ENCODE measurements around the gene ITM2A. TPM values are rescaled to one million over a fixed set of nuclear protein-coding genes. Genes with fewer than 3 reads are reported as not detected.
A peak's percentile ranks its signal among the peaks of the same experiment; 100 is the strongest.

ITM2A gene
- total RNA-seq = 10 to 100 TPM; 16.0 to 35.7 (median 28.2) TPM
- polyA plus RNA-seq = 10 to 100 TPM; 12.6 to 22.6 (median 17.2) TPM
- long read RNA-seq, donor 1, transcript ITM2A-201 (6 exons, 1,641 nt) = major isoform, 6 of 23 reads
- long read RNA-seq, donor 1, partial matches to known transcripts = 15 of 23 reads
- long read RNA-seq, donor 1, other reads (novel, unspliced or antisense) = 0 of 23 reads
- long read RNA-seq, donor 2, transcript ITM2A-201 (6 exons, 1,641 nt) = major isoform, 20 of 40 reads
- long read RNA-seq, donor 2, partial matches to known transcripts = 20 of 40 reads
- long read RNA-seq, donor 2, other reads (novel, unspliced or antisense) = 0 of 40 reads

- no peaks in the 10 kb centered on the region for H3K36me3 ChIP-seq
- peak; percentile 37 to 72 (median 49) for TF ChIP-seq POLR2AphosphoS5 (IDR thresholded peaks at IDR 0.05)
- no peak for TF ChIP-seq POLR2A (IDR thresholded peaks at IDR 0.05)
- peaks cover 0 to 7% (median 0%) of the 10 kb centered on the region in 7 donors for H3K27me3 ChIP-seq (replicated peaks in 1 of 7)
- peak; percentile 87 for DNase-seq
- 0 to 25% (median 1%) methylated on average over 19 to 38 of the region's 38 CpGs for WGBS, 5 donors
- H3K4me3 ChIP-seq = peak within 1 kb of the TSS; percentile 20 to 76 (median 40)
- intact Hi-C loops (cut with DNase I; ENCODE audit: low total_unique reads) = no loop called here
- peak within 1 kb of the TSS; percentile 38 to 84 (median 62) for H3K27ac ChIP-seq
- no peaks in the 10 kb centered on the region for H3K9me3 ChIP-seq
- H3K4me1 ChIP-seq = peaks cover 0 to 7% (median 0%) of the 10 kb centered on the region in 6 donors
Measured at GRCh38 chrX:79366873-79367749, at the start of gene ITM2A. ITM2A (minus strand) TSS chrX:79367334; CDS start chrX:79367215, 119 bp downstream.

GRCh38 chrX:79415056-79415455 is 47.9 kb upstream of the ITM2A start:
- Histone ChIP-seq H3K4me1 (no peaks in the 10 kb centered on the region), H3K36me3 (no peaks in the 10 kb centered on the region), H3K9me3 (no peaks in the 10 kb centered on the region), H3K27ac (no peak overlapping the region), H3K4me3 (no peak overlapping the region), H3K27me3 (replicated peaks in 1 of 7) (no peaks in the 10 kb centered on the region)
- intact Hi-C loops (cut with DNase I; ENCODE audit: low total_unique reads) = no loop called here
- no peak for TF ChIP-seq CTCF (IDR thresholded peaks at IDR 0.05 in 8 of 11, conservative IDR thresholded peaks at IDR 0.05 in 3 of 11)
- no peak for DNase-seq
- 30 to 78% (median 73%) methylated on average over 2 of the region's 2 CpGs for WGBS, 5 donors

GRCh38 chrX:79413963-79414362 is 46.8 kb upstream of the ITM2A start:
- Histone ChIP-seq H3K4me1 (no peaks in the 10 kb centered on the region), H3K9me3 (no peaks in the 10 kb centered on the region), H3K4me3 (no peak overlapping the region), H3K27me3 (replicated peaks in 1 of 7) (no peaks in the 10 kb centered on the region), H3K36me3 (no peaks in the 10 kb centered on the region), H3K27ac (no peak overlapping the region)
- 57 to 91% (median 72%) methylated on average over 7 of the region's 7 CpGs for WGBS, 5 donors
- intact Hi-C loops (cut with DNase I; ENCODE audit: low total_unique reads) = no loop called here
- TF ChIP-seq CTCF (IDR thresholded peaks at IDR 0.05 in 8 of 11, conservative IDR thresholded peaks at IDR 0.05 in 3 of 11) = no peak
- no peak for TF ChIP-seq POLR2A (IDR thresholded peaks at IDR 0.05)
- TF ChIP-seq POLR2AphosphoS5 (IDR thresholded peaks at IDR 0.05) = no peak
- DNase-seq = no peak

- intact Hi-C loops (cut with DNase I; ENCODE audit: low total_unique reads) = no loop called here
Measured at GRCh38 chrX:79412972-79413371, 45.8 kb upstream of the ITM2A start.

More at GRCh38 chrX:79412972-79413371, 45.8 kb upstream of the ITM2A start:
- Histone ChIP-seq H3K36me3 (no peaks in the 10 kb centered on the region), H3K27me3 (replicated peaks in 1 of 7) (no peaks in the 10 kb centered on the region), H3K4me1 (no peaks in the 10 kb centered on the region), H3K9me3 (no peaks in the 10 kb centered on the region), H3K27ac (no peak overlapping the region), H3K4me3 (peak overlapping the region in 1 of 8 donors; percentile 40)
- peak in 7 of 11 experiments; percentile 8 to 35 (median 16) for TF ChIP-seq CTCF (IDR thresholded peaks at IDR 0.05 in 8 of 11, conservative IDR thresholded peaks at IDR 0.05 in 3 of 11)
- TF ChIP-seq POLR2A (IDR thresholded peaks at IDR 0.05) = no peak
- TF ChIP-seq POLR2AphosphoS5 (IDR thresholded peaks at IDR 0.05) = no peak
- no peak for DNase-seq
- 24 to 30% (median 24%) methylated on average over 6 of the region's 6 CpGs for WGBS, 5 donors
